Fibroblast of the aortic adventitia (primary cell): ENCODE data around the gene IL1RL1. TPM values are rescaled to one million over a fixed set of nuclear protein-coding genes. Genes with fewer than 3 reads are reported as not detected.

Source experiments
- DNase-seq: peaks from one replicate; pipeline ENCODE4 v3.0.0-alpha.2; 2010; ENCODE audit warnings: low read depth
- H3K4me3 ChIP-seq: 2 replicates; pipeline ENCODE4 v1.5.1; 2011; ENCODE audit warnings: low read depth, mild to moderate bottlenecking, control low read depth, low read length, moderate library complexity
- CTCF ChIP-seq: IDR thresholded peaks from 2 replicates; pipeline ENCODE4 v1.5.1; 2011; ENCODE audit warnings: mild to moderate bottlenecking, low read length, control low read depth, inconsistent platforms; ENCODE audit not compliant: insufficient read depth
- total RNA-seq: library from RNA; depleted of rRNA; stranded (reverse); fragments of >200 nt; gene quantifications from 2 replicates; pipeline ENCODE4 v1.2.3, GENCODE V29; 2012; ENCODE audit warnings: low replicate concordance

The IL1RL1 gene
- total RNA-seq, 1 donor, result 8.2 TPM

DNA sequence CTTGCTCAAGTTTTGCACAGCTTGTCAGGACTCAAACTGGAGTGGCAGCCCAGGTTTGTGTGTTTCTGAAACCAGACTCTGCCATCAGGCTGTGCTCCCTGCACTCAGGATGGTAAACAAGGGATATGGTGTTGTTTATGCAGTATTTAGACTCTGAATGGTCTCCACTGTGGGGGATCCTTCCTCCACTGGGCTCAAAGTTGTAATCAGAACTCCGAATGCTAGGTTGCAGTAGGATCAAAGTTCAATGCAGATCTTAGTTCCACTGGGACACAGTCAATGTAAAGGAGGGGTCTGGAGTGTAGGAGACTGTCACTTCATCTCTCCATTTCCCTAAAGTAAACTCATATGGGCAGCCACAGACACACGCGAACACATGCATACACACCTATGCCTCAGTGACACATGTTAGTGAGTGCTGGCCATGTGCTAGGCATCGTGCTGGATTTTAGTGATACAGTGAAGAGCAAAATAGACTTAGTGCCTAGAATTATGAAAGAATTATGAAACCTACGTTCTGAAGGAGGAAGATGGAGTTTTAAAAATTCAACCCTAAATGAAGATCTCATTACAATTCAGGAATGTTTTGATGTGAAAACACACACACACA, 50.4 kb downstream of the IL1RL1 start:
- H3K4me3 ChIP-seq, result no peak overlapping the region
- no peak for TF ChIP-seq CTCF
- DNase-seq, result no peak

DNA sequence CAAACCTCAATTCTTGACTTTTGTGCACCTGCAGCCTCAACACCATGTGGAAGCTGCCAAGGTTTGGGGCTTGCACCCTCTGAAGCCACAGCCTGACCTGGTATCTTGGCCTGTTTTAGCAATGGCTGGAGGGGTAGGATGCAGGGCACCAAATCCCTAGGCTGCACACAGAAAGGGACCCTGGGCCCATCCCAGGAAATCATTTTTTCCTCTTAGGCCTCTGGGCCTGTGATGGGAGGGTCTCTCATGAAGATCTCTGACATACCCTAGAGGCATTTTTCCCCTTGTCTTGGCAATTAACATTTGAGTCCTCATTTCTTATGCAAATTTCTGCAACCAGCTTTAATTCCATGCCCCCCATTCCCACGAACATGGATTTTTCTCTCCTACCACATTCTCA, 54.4 kb downstream of the IL1RL1 start:
- no peak for TF ChIP-seq CTCF
- no peak for DNase-seq
- H3K4me3 ChIP-seq, result no peak overlapping the region

DNA sequence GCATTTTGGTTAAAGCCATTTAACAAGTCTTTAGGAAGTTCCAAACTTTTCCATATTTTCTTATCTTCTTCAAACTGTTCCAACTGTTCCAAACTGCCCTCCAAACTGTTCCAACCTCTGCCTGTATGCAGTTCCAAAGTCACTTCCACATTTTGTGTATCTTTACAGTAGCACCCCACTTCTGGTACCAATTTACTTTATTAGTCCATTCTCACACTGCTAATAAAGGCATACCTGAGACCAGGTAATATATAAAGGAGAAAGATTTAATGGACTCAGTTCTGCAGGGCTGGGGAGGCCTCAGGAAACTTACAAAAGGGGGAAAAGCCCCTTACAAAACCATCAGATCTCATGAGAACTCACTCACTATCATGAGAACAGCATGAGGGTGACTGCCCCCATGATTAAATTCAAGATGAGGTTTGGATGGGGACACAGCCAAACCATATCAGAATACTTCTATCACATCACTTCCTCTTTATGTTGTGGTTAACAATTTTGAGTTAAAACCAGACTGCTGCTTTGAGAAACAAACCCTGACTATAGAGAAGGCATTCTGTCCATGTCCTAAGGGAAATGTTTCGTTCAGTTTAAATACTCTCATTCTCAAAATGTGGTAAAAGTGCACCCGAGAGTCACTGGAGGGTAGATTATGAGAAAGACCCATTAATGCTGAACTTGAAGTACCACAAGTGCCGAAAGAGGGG, 55.2 kb downstream of the IL1RL1 start:
- H3K4me3 ChIP-seq, result no peak overlapping the region
- TF ChIP-seq CTCF, result no peak
- no peak for DNase-seq

GRCh38 chr2:102367331-102367971, 56.1 kb downstream of the IL1RL1 start:
- no peak for TF ChIP-seq CTCF
- no peak overlapping the region for H3K4me3 ChIP-seq
- no peak for DNase-seq

GRCh38 chr2:102368461-102369109, 57.2 kb downstream of the IL1RL1 start:
- TF ChIP-seq CTCF, result no peak
- no peak for DNase-seq
- H3K4me3 ChIP-seq, result no peak overlapping the region

DNA sequence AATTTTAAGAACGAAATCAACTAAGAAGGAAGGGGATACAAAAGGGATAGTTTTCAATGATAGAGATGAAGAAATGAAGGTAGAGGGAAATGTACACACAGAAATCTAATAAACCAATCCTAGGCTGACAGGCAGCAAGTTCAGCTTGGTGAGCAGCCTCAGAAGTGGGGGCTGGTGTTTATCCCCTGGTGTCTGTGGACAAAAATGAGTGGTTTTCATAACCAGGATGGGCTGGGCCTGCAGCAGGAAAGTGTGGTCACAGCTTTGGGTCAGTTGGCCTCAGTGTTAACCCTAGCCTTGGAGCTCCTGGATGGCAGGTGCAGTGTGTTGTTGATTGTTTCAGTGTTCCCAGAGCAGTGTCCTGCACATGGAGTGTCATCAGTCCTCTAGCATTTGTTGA, 58.5 kb downstream of the IL1RL1 start:
- no peak overlapping the region for H3K4me3 ChIP-seq
- no peak for TF ChIP-seq CTCF
- no peak for DNase-seq
